GM20000 (cell line): ENCODE measurements around the gene OR10H4.
"Not testable (repeated sequence)": the region's sequence is repeated elsewhere in the genome, so short reads cannot be mapped to it uniquely, and the experiment has no call there.

ENCODE experiments used
- DNase-seq: peaks from one replicate; pipeline ENCODE4 v3.0.0; 2012; ENCODE audit warnings: low spot score
- TF ChIP-seq, protein P1 (sequence below): IDR thresholded peaks from 2 replicates; pipeline ENCODE4 v1.5.1; 2012; ENCODE audit warnings: mild to moderate bottlenecking, control low read depth; ENCODE audit errors: extremely low read depth, missing control alignments

OR10H4 gene, protein sequence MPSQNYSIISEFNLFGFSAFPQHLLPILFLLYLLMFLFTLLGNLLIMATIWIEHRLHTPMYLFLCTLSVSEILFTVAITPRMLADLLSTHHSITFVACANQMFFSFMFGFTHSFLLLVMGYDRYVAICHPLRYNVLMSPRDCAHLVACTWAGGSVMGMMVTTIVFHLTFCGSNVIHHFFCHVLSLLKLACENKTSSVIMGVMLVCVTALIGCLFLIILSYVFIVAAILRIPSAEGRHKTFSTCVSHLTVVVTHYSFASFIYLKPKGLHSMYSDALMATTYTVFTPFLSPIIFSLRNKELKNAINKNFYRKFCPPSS

GRCh38 chr19:15948223-15949058, at the start of gene OR10H4:
TSS of gene OR10H4 (plus strand) at chr19:15949008. CDS start at chr19:15949008, 0 bp downstream.
- TF ChIP-seq, protein P1, sequence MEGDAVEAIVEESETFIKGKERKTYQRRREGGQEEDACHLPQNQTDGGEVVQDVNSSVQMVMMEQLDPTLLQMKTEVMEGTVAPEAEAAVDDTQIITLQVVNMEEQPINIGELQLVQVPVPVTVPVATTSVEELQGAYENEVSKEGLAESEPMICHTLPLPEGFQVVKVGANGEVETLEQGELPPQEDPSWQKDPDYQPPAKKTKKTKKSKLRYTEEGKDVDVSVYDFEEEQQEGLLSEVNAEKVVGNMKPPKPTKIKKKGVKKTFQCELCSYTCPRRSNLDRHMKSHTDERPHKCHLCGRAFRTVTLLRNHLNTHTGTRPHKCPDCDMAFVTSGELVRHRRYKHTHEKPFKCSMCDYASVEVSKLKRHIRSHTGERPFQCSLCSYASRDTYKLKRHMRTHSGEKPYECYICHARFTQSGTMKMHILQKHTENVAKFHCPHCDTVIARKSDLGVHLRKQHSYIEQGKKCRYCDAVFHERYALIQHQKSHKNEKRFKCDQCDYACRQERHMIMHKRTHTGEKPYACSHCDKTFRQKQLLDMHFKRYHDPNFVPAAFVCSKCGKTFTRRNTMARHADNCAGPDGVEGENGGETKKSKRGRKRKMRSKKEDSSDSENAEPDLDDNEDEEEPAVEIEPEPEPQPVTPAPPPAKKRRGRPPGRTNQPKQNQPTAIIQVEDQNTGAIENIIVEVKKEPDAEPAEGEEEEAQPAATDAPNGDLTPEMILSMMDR: no peak
- DNase-seq: no peak

- DNase-seq: not testable (repeated sequence)
Measured at GRCh38 chr19:15899561-15899960, 49.2 kb upstream of the OR10H4 start.

DNA sequence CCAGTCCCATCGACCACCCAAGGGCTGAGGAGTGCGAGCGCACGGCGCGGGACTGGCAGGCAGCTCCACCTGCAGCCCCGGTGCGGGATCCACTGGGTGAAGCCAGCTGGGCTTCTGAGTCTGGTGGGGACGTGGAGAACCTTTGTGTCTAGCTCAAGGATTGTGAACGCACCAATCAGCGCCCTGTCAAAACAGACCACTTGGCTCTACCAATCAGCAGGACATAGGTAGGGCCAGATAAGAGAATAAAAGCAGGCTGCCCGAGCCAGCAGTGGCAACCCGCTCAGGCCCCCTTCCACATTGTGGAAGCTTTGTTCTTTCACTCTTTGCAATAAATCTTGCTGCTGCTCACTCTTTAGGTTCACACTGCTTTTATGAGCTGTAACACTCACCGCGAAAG, 48.8 kb upstream of the OR10H4 start:
- not testable (repeated sequence) for DNase-seq

DNA sequence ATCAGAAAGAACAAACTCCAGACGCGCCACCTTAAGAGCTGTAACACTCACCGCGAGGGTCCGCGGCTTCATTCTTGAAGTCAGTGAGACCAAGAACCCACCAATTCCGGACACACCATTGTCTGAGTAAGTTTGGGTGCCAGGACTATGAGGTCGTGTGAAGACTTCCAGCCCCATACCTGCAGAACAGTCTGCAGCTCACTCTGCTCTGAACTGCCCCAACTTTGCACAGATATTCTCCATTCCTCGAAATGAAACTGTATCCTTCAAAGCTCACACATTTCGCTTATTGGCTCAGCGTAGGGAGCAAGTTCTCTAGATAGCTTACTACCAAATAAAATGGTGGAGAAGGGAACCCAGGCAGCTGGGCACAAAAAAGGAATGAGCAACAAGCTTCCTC, 48.3 kb upstream of the OR10H4 start:
- DNase-seq: no peak
- TF ChIP-seq, protein P1: no peak

- TF ChIP-seq, protein P1: no peak
- DNase-seq: no peak
Measured at GRCh38 chr19:15902254-15902653, 46.6 kb upstream of the OR10H4 start.

GRCh38 chr19:15902898-15903297, 45.9 kb upstream of the OR10H4 start:
- DNase-seq: not testable (repeated sequence)

DNA sequence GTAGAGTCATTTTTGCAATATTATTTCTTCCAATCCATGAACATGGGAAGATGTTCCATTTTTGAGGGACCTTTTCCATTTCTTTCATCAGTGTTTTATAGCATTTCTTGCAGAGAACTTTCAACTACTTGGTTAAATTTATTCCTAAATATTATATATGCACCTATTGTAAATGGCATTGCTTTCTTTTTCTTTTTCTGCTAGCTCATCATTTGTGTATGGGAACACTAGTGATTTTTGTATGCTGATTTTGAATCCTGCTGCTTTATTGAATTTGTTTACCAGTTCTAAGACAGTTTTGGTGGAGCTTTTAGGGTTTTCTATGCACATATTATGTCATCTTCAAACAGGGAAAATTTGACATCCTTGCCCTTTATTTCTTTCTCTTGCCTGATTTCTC, 43.8 kb upstream of the OR10H4 start:
- TF ChIP-seq, protein P1: no peak
- DNase-seq: no peak

DNA sequence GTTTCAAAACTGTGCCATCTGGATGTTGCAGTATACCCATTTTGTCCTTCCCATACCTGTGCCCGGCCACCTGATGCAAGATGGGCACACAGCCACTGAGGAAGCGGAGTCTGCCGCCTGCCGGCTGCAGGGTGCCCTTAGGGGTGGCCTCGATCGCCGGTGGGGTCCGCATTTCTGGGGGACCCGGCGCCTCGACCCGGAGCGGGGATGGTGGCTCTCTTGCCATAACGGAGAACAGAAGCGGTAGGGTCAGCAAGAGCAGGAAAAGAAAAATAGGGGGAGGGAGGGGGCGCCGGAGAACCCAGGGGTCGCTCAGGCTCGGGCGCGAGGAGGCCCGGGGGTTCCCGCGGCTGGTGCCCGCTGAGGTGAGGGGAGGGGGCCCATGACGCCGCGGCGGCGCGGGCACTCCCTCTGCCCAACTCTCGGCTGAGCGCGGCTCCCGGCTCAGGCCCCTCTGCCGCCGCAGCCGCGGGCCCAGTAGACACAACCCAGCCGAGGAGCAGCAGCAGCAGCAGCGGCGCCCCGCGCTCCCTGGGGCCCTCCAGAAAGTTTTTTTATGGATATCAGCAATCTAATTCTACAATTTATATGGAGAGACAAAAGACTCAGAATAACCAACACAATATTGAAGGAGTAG, 37.1 kb upstream of the OR10H4 start:
- no peak for DNase-seq

More for the DNA sequence above, 37.1 kb upstream of the OR10H4 start:
- TF ChIP-seq, protein P1: no peak
